Measurements from ENCODE around the gene ANO8.
"Not testable (repeated sequence)": the region's sequence is repeated elsewhere in the genome, so short reads cannot be mapped to it uniquely, and the experiment has no call there.

ANO8 gene

GRCh38 chr19:17293605-17294004, 41.0 kb downstream of the ANO8 start:
- no peak for DNase-seq (ENCODE audit: low spot score)

GRCh38 chr19:17292301-17293074, 42.2 kb downstream of the ANO8 start:
- peak; percentile 82 for DNase-seq (ENCODE audit: low spot score)

- DNase-seq (ENCODE audit: low spot score), result peak; percentile 75
Observed at GRCh38 chr19:17289489-17289888, 45.2 kb downstream of the ANO8 start.

- no peak for DNase-seq (ENCODE audit: low spot score)
Observed at GRCh38 chr19:17286752-17287151, 47.9 kb downstream of the ANO8 start.

GRCh38 chr19:17286263-17286662, 48.4 kb downstream of the ANO8 start:
- DNase-seq (ENCODE audit: low spot score), result no peak

GRCh38 chr19:17285415-17286135, 49.1 kb downstream of the ANO8 start:
- DNase-seq (ENCODE audit: low spot score), result no peak

GRCh38 chr19:17283504-17283996, 51.1 kb downstream of the ANO8 start:
- no peak for DNase-seq (ENCODE audit: low spot score)

GRCh38 chr19:17282488-17283125, 52.0 kb downstream of the ANO8 start:
- peak; percentile 95 for DNase-seq (ENCODE audit: low spot score)

- DNase-seq (ENCODE audit: low spot score), result peak; percentile 52
Observed at GRCh38 chr19:17281391-17282304, 53.0 kb downstream of the ANO8 start, which contains the start of gene ANKLE1. Gene ANKLE1 (plus strand): TSS chr19:17281901. CDS start chr19:17281921, 20 bp downstream.

GRCh38 chr19:17279436-17279835, 55.2 kb downstream of the ANO8 start:
- no peak for DNase-seq (ENCODE audit: low spot score)

GRCh38 chr19:17275441-17276175, 59.0 kb downstream of the ANO8 start:
- no peak for DNase-seq (ENCODE audit: low spot score)

GRCh38 chr19:17274892-17275291, 59.8 kb downstream of the ANO8 start:
- DNase-seq (ENCODE audit: low spot score), result not testable (repeated sequence)
